LoVo (cell line): ENCODE data around the gene SLC22A17.
"Not testable (repeated sequence)": the region's sequence is repeated elsewhere in the genome, so short reads cannot be mapped to it uniquely, and the experiment has no call there.

Experiments
- DNase-seq: peaks from one replicate; pipeline ENCODE4 v3.0.0-alpha.2; 2016; ENCODE audit warnings: low spot score

Gene SLC22A17

DNA sequence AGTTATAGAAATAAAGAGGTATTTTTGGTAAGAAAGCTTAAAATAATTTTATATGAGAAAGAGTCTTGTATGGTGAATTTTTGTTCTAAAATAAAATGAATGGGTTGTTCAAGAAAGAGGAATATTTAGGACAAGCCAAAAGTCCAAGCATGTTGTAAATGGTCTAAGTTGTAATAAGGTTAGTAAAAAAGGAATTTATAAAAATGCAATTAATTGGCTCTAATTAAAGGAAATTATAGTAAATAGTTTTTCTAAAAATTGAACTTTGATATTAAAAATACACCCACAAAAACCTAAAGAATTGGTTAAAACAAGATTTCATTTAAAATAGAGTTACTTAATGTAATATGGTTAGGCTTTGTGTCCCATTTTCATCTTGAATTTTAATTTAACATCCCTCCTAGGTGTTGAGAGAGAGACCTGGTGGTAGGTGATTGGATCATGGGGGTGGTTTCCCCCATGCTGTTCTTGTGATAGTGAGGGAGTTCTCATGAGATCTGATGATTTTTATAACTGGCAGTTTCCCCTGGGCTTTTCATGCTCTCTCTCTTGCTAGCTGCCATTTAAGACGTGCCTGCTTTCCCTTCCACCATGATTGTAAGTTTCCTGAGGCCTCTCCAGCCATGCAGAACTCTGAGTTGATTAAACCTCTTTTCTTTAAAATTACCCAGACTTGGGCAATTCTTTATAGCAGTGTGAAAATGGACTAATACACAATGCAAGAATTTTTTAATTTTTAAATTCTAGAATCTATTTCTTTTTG is 13.0 kb downstream of the SLC22A17 start:
- no peak for DNase-seq

GRCh38 chr14:23335623-23336022 is 17.1 kb downstream of the SLC22A17 start:
- DNase-seq: no peak

GRCh38 chr14:23327947-23328744 is 24.5 kb downstream of the SLC22A17 start:
- DNase-seq: peak; percentile 79

GRCh38 chr14:23326491-23327332 is 26.0 kb downstream of the SLC22A17 start:
- DNase-seq: no peak

GRCh38 chr14:23325746-23326145 is 26.9 kb downstream of the SLC22A17 start:
- DNase-seq: not testable (repeated sequence)

DNA sequence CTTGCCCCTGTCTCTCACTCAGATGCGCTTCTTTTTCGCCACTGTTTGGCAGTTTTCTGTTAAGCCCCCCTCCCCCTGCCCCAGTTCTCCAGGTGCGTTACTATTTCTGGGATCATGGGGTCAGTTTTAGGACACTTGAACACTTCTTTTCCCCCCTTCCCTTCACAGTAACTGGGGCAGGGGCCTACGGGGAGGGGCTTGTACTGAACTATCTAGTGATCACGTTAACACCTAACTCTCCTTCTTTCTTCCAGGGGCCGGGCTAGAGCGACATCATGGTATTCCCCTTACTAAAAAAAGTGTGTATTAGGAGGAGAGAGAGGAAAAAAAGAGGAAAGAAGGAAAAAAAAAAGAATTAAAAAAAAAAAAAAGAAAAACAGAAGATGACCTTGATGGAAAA is 27.7 kb downstream of the SLC22A17 start:
- no peak for DNase-seq

DNA sequence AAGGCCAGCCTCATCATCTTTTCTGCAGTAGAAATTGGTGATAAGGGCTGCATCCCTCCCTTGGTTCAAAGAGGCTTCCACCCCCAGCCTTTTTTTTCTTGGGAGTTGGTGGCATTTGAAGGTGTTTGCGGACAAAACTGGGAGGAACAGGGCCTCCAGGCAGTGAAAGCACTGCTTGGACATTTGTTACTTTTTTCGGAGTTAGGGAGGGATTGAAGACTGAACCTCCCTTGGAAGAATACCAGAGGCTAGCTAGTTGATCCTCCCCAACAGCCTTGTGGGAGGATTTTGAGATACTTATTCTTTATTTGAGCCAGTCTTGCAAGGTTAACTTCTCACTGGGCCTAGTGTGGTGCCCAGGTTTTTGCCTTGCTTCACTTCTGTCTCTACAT is 28.2 kb downstream of the SLC22A17 start:
- DNase-seq: no peak

DNA sequence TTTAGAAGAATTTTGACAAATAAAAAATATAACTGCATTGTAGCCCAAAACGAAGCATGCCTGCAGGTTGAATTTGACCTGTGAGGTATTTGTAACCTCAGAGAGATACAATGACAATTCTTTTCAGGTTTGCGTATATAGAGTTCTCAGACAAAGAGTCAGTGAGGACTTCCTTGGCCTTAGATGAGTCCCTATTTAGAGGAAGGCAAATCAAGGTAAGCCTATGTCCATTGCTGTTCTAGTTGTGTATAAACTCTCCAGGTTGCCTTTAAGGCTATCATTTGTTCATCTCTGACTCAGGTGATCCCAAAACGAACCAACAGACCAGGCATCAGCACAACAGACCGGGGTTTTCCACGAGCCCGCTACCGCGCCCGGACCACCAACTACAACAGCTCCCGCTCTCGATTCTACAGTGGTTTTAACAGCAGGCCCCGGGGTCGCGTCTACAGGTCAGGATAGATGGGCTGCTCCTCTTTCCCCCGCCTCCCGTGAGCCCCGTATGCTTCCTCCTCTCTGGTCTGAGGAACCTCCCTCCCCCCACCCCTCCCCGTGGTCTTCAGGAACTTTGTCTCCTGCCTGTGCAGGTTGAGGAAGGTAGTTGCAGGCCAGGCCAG is 28.7 kb downstream of the SLC22A17 start:
- DNase-seq: no peak

GRCh38 chr14:23322568-23323517 is 29.8 kb downstream of the SLC22A17 start:
- no peak for DNase-seq

DNA sequence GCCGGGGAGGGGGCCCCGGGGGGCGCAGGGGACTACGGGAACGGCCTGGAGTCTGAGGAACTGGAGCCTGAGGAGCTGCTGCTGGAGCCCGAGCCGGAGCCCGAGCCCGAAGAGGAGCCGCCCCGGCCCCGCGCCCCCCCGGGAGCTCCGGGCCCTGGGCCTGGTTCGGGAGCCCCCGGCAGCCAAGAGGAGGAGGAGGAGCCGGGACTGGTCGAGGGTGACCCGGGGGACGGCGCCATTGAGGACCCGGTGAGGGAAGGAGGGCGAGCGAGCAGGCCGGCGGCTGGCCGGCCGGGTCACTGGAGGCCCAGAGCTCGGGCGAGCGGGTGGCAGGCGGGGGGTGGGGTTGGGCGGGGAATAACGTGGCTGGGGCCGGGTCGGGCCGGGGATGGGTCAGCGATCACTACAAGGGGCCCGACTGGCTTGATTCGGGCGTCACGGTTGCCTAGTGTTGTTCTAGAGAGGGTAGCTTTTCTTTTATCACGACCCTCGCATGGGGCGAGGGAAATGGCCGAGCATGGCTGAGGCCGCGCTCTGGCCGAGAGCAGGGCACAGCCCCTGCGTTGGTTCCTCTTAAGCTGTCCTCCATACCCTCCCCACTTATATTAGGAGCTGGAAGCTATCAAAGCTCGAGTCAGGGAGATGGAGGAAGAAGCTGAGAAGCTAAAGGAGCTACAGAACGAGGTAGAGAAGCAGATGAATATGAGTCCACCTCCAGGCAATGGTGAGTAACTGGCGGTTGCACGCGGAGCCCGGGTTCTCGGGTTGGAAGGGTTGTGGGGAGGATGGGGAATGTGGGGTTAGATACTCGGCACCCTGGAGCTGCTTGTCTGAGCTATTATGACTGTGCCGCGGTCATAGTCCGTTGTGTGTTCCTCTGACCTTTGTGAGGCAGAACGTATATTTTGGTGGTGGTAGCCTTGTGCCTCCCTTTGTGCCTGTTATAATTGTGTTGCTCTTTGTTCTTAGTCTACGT is 30.8 kb downstream of the SLC22A17 start:
- peak; percentile 36 for DNase-seq

GRCh38 chr14:23320584-23321571 is 31.8 kb downstream of the SLC22A17 start, which contains the start of gene PABPN1:
Gene PABPN1, plus strand, starts transcription at chr14:23321457. Its CDS starts 13 bp downstream, at chr14:23321470.
- DNase-seq: peak; percentile 99

GRCh38 chr14:23319746-23320583 is 32.7 kb downstream of the SLC22A17 start:
- DNase-seq: no peak

GRCh38 chr14:23316300-23316699 is 36.4 kb downstream of the SLC22A17 start:
- no peak for DNase-seq

GRCh38 chr14:23310546-23310945 is 42.1 kb downstream of the SLC22A17 start:
- no peak for DNase-seq

- DNase-seq: no peak
Measured at GRCh38 chr14:23308721-23309445, 43.8 kb downstream of the SLC22A17 start.
